ENCODE data around the gene RAB7A.
"Not testable (repeated sequence)": the region's sequence is repeated elsewhere in the genome, so short reads cannot be mapped to it uniquely, and the experiment has no call there.

The RAB7A gene

GRCh38 chr3:128735287-128735686 lies 9.3 kb downstream of the RAB7A start:
- no peak overlapping the region for H3K27ac ChIP-seq (ENCODE audit: low read depth, low read length, severe bottlenecking)
- no peak overlapping the region for H3K4me3 ChIP-seq (ENCODE audit: extremely low read depth, insufficient read depth, low read length, poor library complexity, severe bottlenecking)
- H3K36me3 ChIP-seq (ENCODE audit: control insufficient read depth, insufficient read depth, low read length) = peaks cover 69% of the 10 kb centered on the region
- no peaks in the 10 kb centered on the region for H3K9me3 ChIP-seq (ENCODE audit: control insufficient read depth, low read length)
- H3K4me1 ChIP-seq (ENCODE audit: control insufficient read depth, insufficient read depth, low read length, poor library complexity, severe bottlenecking) = no peaks in the 10 kb centered on the region

GRCh38 chr3:128735884-128736283 lies 9.9 kb downstream of the RAB7A start:
- WGBS, 2 experiments (ENCODE audit: insufficient coverage in 2 of 2) = 90% methylated on average over 2 of the region's 2 CpGs

GRCh38 chr3:128736601-128737000 lies 10.6 kb downstream of the RAB7A start:
- Histone ChIP-seq H3K9me3 (ENCODE audit: control insufficient read depth, low read length) (peaks cover 2% of the 10 kb centered on the region), H3K4me1 (ENCODE audit: control insufficient read depth, insufficient read depth, low read length, poor library complexity, severe bottlenecking) (no peaks in the 10 kb centered on the region), H3K36me3 (ENCODE audit: control insufficient read depth, insufficient read depth, low read length) (peaks cover 70% of the 10 kb centered on the region), H3K4me3 (ENCODE audit: extremely low read depth, insufficient read depth, low read length, poor library complexity, severe bottlenecking) (no peak overlapping the region), H3K27ac (ENCODE audit: low read depth, low read length, severe bottlenecking) (no peak overlapping the region)
- no CpG with 5 or more reads among the region's 3 CpGs for WGBS, 2 experiments (ENCODE audit: insufficient coverage in 2 of 2)

More at GRCh38 chr3:128735884-128736283, 9.9 kb downstream of the RAB7A start:
- Histone ChIP-seq H3K36me3 (ENCODE audit: control insufficient read depth, insufficient read depth, low read length) (peaks cover 63% of the 10 kb centered on the region), H3K9me3 (ENCODE audit: control insufficient read depth, low read length) (no peaks in the 10 kb centered on the region), H3K4me1 (ENCODE audit: control insufficient read depth, insufficient read depth, low read length, poor library complexity, severe bottlenecking) (no peaks in the 10 kb centered on the region), H3K27ac (ENCODE audit: low read depth, low read length, severe bottlenecking) (no peak overlapping the region), H3K4me3 (ENCODE audit: extremely low read depth, insufficient read depth, low read length, poor library complexity, severe bottlenecking) (no peak overlapping the region)

DNA sequence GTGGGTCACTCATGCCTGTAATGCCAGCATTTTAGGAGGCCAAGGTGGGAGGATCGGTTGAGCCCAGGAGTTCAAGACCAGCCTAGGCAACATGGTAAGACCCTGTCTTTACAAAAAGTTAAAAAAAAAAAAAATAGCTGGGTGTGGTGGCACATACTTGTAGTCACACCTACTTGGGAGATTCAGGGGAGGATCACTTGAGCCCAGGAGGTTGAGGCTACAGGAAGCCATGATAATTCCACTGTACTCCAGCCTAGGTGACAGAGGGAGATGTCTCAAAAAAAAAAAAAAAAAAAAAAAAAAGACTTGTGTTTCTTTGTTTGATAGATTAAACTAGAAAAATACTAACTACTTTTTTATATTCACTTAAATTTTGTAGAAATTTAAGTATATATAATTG lies 14.6 kb downstream of the RAB7A start:
- Histone ChIP-seq H3K4me1 (ENCODE audit: control insufficient read depth, insufficient read depth, low read length, poor library complexity, severe bottlenecking) (no peaks in the 10 kb centered on the region), H3K36me3 (ENCODE audit: control insufficient read depth, insufficient read depth, low read length) (peaks cover 88% of the 10 kb centered on the region), H3K9me3 (ENCODE audit: control insufficient read depth, low read length) (peaks cover 10% of the 10 kb centered on the region), H3K4me3 (ENCODE audit: extremely low read depth, insufficient read depth, low read length, poor library complexity, severe bottlenecking) (no peak overlapping the region), H3K27ac (ENCODE audit: low read depth, low read length, severe bottlenecking) (no peak overlapping the region)
- WGBS, 2 experiments (ENCODE audit: insufficient coverage in 2 of 2) = 100% methylated on average over 1 of the region's 1 CpG

GRCh38 chr3:128742821-128743594 lies 17.0 kb downstream of the RAB7A start:
- 97 to 99% methylated on average over 28 to 37 of the region's 38 CpGs for WGBS, 2 experiments (ENCODE audit: insufficient coverage in 2 of 2)
- Histone ChIP-seq H3K9me3 (ENCODE audit: control insufficient read depth, low read length) (peaks cover 13% of the 10 kb centered on the region), H3K36me3 (ENCODE audit: control insufficient read depth, insufficient read depth, low read length) (peaks cover 90% of the 10 kb centered on the region)

GRCh38 chr3:128745742-128746141 lies 19.8 kb downstream of the RAB7A start:
- H3K9me3 ChIP-seq (ENCODE audit: control insufficient read depth, low read length) = peaks cover 14% of the 10 kb centered on the region
- WGBS, 2 experiments (ENCODE audit: insufficient coverage in 2 of 2) = 100% methylated on average over 2 of the region's 3 CpGs
- H3K36me3 ChIP-seq (ENCODE audit: control insufficient read depth, insufficient read depth, low read length) = peaks cover 92% of the 10 kb centered on the region
- H3K27ac ChIP-seq (ENCODE audit: low read depth, low read length, severe bottlenecking) = no peak overlapping the region
- no peaks in the 10 kb centered on the region for H3K4me1 ChIP-seq (ENCODE audit: control insufficient read depth, insufficient read depth, low read length, poor library complexity, severe bottlenecking)
- H3K4me3 ChIP-seq (ENCODE audit: extremely low read depth, insufficient read depth, low read length, poor library complexity, severe bottlenecking) = no peak overlapping the region

More at GRCh38 chr3:128742821-128743594, 17.0 kb downstream of the RAB7A start:
- Histone ChIP-seq H3K4me1 (ENCODE audit: control insufficient read depth, insufficient read depth, low read length, poor library complexity, severe bottlenecking) (no peaks in the 10 kb centered on the region), H3K27ac (ENCODE audit: low read depth, low read length, severe bottlenecking) (no peak overlapping the region), H3K4me3 (ENCODE audit: extremely low read depth, insufficient read depth, low read length, poor library complexity, severe bottlenecking) (no peak overlapping the region)

GRCh38 chr3:128746881-128747280 lies 20.9 kb downstream of the RAB7A start:
- peaks cover 12% of the 10 kb centered on the region for H3K9me3 ChIP-seq (ENCODE audit: control insufficient read depth, low read length)
- WGBS, 2 experiments (ENCODE audit: insufficient coverage in 2 of 2) = no CpG with 5 or more reads among the region's 2 CpGs
- H3K27ac ChIP-seq (ENCODE audit: low read depth, low read length, severe bottlenecking) = no peak overlapping the region
- no peaks in the 10 kb centered on the region for H3K4me1 ChIP-seq (ENCODE audit: control insufficient read depth, insufficient read depth, low read length, poor library complexity, severe bottlenecking)
- H3K4me3 ChIP-seq (ENCODE audit: extremely low read depth, insufficient read depth, low read length, poor library complexity, severe bottlenecking) = no peak overlapping the region
- H3K36me3 ChIP-seq (ENCODE audit: control insufficient read depth, insufficient read depth, low read length) = peaks cover 92% of the 10 kb centered on the region

- peaks cover 76% of the 10 kb centered on the region for H3K36me3 ChIP-seq (ENCODE audit: control insufficient read depth, insufficient read depth, low read length)
- 100% methylated on average over 1 to 4 of the region's 4 CpGs for WGBS, 2 experiments (ENCODE audit: insufficient coverage in 2 of 2)
- H3K4me1 ChIP-seq (ENCODE audit: control insufficient read depth, insufficient read depth, low read length, poor library complexity, severe bottlenecking) = no peaks in the 10 kb centered on the region
- no peak overlapping the region for H3K27ac ChIP-seq (ENCODE audit: low read depth, low read length, severe bottlenecking)
- H3K9me3 ChIP-seq (ENCODE audit: control insufficient read depth, low read length) = peaks cover 7% of the 10 kb centered on the region
- no peak overlapping the region for H3K4me3 ChIP-seq (ENCODE audit: extremely low read depth, insufficient read depth, low read length, poor library complexity, severe bottlenecking)
Observed at GRCh38 chr3:128748557-128748956, 22.6 kb downstream of the RAB7A start.

- no peaks in the 10 kb centered on the region for H3K4me1 ChIP-seq (ENCODE audit: control insufficient read depth, insufficient read depth, low read length, poor library complexity, severe bottlenecking)
- H3K4me3 ChIP-seq (ENCODE audit: extremely low read depth, insufficient read depth, low read length, poor library complexity, severe bottlenecking) = no peak overlapping the region
- no peak overlapping the region for H3K27ac ChIP-seq (ENCODE audit: low read depth, low read length, severe bottlenecking)
- peaks cover 71% of the 10 kb centered on the region for H3K36me3 ChIP-seq (ENCODE audit: control insufficient read depth, insufficient read depth, low read length)
- peaks cover 7% of the 10 kb centered on the region for H3K9me3 ChIP-seq (ENCODE audit: control insufficient read depth, low read length)
Observed at GRCh38 chr3:128749035-128749434, 23.1 kb downstream of the RAB7A start.

DNA sequence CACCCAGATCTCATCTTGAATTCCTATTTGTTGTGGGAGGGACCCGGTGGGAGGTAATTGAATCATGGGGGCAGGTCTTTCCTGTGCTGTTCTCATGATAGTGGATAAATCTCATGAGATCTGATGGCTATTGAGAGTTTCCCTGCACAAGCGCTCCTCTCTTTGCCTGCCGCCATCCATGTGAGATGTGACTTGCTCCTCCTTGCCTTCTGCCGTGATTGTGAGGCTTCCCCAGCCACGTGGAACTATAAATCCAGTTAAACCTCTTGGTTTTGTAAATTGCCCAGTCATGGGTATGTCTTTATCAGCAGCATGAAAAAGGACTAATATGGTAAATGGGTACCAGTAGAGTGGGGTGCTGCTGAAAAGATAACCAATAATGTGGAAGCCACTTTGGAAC lies 23.6 kb downstream of the RAB7A start:
- not testable (repeated sequence) for H3K4me3 ChIP-seq (ENCODE audit: extremely low read depth, insufficient read depth, low read length, poor library complexity, severe bottlenecking); H3K9me3 ChIP-seq (ENCODE audit: control insufficient read depth, low read length); H3K4me1 ChIP-seq (ENCODE audit: control insufficient read depth, insufficient read depth, low read length, poor library complexity, severe bottlenecking); H3K27ac ChIP-seq (ENCODE audit: low read depth, low read length, severe bottlenecking)
- peaks cover 66% of the 10 kb centered on the region for H3K36me3 ChIP-seq (ENCODE audit: control insufficient read depth, insufficient read depth, low read length)
- WGBS, 2 experiments (ENCODE audit: insufficient coverage in 2 of 2) = 98 to 100% methylated on average over 3 to 4 of the region's 5 CpGs

DNA sequence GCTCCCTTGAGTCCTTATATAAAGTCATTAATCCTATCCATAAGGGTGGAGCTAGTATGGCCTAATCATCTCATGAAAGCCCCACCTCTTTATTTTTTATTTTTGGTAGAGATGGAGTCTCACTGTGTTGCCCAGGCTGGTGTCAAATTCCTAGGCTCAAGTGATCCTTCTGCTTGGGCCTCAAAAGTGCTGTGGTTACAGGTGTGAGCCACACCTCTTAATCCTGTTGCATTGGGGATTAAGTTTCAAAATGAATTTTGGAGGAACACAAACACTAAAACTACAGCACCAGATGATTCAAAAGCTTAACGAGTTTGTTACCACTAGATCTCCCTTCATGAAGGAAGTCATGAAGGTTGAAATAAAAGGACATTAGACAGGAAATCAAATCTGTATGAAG lies 27.7 kb downstream of the RAB7A start:
- no peaks in the 10 kb centered on the region for H3K4me1 ChIP-seq (ENCODE audit: control insufficient read depth, insufficient read depth, low read length, poor library complexity, severe bottlenecking)
- H3K27ac ChIP-seq (ENCODE audit: low read depth, low read length, severe bottlenecking) = no peak overlapping the region
- H3K4me3 ChIP-seq (ENCODE audit: extremely low read depth, insufficient read depth, low read length, poor library complexity, severe bottlenecking) = no peak overlapping the region
- peaks cover 4% of the 10 kb centered on the region for H3K9me3 ChIP-seq (ENCODE audit: control insufficient read depth, low read length)
- peaks cover 25% of the 10 kb centered on the region for H3K36me3 ChIP-seq (ENCODE audit: control insufficient read depth, insufficient read depth, low read length)
- no CpG with 5 or more reads among the region's 1 CpG for WGBS, 2 experiments (ENCODE audit: insufficient coverage in 2 of 2)

Data from mesodermal cell (in vitro differentiated cells).